ENCODE measurements around the gene GSC2. TPM values are rescaled to one million over a fixed set of nuclear protein-coding genes. Genes with fewer than 3 reads are reported as not detected.
A peak's percentile ranks its signal among the peaks of the same experiment; 100 is the strongest.

The GSC2 gene
- total RNA-seq, 1 donor from 2014 or later: not detected

GRCh38 chr22:19121631-19122142 lies 28.4 kb downstream of the GSC2 start:
- Histone ChIP-seq H3K4me3 (ENCODE audit: low read depth, low read length) (peak overlapping the region; percentile 75), H3K27me3 (ENCODE audit: control insufficient read depth, insufficient read depth, low read length) (no peaks in the 10 kb centered on the region), H3K36me3 (ENCODE audit: control insufficient read depth, insufficient read depth, low read length) (peaks cover 5% of the 10 kb centered on the region)
- DNase-seq (ENCODE audit: low read depth) (no peak), FAIRE-seq (no peak)
- TF ChIP-seq, protein P1, sequence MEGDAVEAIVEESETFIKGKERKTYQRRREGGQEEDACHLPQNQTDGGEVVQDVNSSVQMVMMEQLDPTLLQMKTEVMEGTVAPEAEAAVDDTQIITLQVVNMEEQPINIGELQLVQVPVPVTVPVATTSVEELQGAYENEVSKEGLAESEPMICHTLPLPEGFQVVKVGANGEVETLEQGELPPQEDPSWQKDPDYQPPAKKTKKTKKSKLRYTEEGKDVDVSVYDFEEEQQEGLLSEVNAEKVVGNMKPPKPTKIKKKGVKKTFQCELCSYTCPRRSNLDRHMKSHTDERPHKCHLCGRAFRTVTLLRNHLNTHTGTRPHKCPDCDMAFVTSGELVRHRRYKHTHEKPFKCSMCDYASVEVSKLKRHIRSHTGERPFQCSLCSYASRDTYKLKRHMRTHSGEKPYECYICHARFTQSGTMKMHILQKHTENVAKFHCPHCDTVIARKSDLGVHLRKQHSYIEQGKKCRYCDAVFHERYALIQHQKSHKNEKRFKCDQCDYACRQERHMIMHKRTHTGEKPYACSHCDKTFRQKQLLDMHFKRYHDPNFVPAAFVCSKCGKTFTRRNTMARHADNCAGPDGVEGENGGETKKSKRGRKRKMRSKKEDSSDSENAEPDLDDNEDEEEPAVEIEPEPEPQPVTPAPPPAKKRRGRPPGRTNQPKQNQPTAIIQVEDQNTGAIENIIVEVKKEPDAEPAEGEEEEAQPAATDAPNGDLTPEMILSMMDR (IDR thresholded peaks at IDR 0.05; ENCODE audit: insufficient read depth, low read length, severe bottlenecking): no peak

DNA sequence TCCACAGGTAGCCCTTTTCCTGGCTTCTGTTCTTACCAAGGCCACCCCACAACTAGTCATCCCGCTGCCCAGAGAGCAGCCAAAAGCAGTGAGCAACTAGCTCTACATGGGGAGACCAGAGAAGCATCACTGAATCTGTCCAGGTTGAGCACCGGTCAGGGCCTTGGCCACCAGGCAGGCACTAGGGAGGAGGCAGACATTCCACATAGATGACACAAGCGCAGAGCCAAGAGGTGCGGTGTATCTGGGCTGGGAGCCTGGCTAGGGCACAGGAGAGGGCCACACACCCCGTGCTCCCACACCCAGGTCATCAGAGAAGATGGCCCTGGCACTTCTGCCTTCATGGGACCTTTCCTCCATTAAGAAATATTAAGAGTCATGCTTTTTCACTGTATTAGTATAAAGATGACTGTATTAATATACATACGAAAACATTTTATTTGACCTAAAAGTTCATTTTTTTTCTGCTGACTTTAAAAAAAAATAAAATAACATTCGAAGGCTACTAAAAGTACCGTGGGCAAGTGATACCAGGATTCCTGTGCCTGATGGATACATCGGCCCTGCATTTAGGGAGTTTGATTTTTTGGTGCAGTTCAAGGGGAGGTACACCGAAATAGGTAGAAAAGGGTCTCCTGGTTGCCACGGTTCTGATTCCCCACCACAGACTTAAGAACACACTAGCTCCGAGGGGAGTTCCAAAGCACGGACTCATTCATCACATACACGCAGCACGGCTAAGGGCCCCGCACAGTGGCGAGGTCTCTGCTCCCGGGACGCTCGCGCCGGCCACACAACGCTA lies 29.1 kb downstream of the GSC2 start:
- peak; percentile 68 for DNase-seq (ENCODE audit: low read depth)
- Histone ChIP-seq H3K27me3 (ENCODE audit: control insufficient read depth, insufficient read depth, low read length) (no peaks in the 10 kb centered on the region), H3K4me3 (ENCODE audit: low read depth, low read length) (peak overlapping the region; percentile 75), H3K36me3 (ENCODE audit: control insufficient read depth, insufficient read depth, low read length) (peaks cover 5% of the 10 kb centered on the region)
- TF ChIP-seq, protein P1 (IDR thresholded peaks at IDR 0.05; ENCODE audit: insufficient read depth, low read length, severe bottlenecking): no peak
- peak; percentile 88 for FAIRE-seq

GRCh38 chr22:19119949-19120348 lies 30.1 kb downstream of the GSC2 start:
- H3K27me3 ChIP-seq (ENCODE audit: control insufficient read depth, insufficient read depth, low read length): no peaks in the 10 kb centered on the region
- FAIRE-seq (no peak), DNase-seq (ENCODE audit: low read depth) (no peak)
- H3K4me3 ChIP-seq (ENCODE audit: low read depth, low read length): no peak overlapping the region
- TF ChIP-seq, protein P1 (IDR thresholded peaks at IDR 0.05; ENCODE audit: insufficient read depth, low read length, severe bottlenecking): no peak
- peaks cover 5% of the 10 kb centered on the region for H3K36me3 ChIP-seq (ENCODE audit: control insufficient read depth, insufficient read depth, low read length)

GRCh38 chr22:19118329-19118880 lies 31.7 kb downstream of the GSC2 start:
- peaks cover 6% of the 10 kb centered on the region for H3K36me3 ChIP-seq (ENCODE audit: control insufficient read depth, insufficient read depth, low read length)
- no peak for FAIRE-seq
- TF ChIP-seq, protein P1 (IDR thresholded peaks at IDR 0.05; ENCODE audit: insufficient read depth, low read length, severe bottlenecking): no peak

DNA sequence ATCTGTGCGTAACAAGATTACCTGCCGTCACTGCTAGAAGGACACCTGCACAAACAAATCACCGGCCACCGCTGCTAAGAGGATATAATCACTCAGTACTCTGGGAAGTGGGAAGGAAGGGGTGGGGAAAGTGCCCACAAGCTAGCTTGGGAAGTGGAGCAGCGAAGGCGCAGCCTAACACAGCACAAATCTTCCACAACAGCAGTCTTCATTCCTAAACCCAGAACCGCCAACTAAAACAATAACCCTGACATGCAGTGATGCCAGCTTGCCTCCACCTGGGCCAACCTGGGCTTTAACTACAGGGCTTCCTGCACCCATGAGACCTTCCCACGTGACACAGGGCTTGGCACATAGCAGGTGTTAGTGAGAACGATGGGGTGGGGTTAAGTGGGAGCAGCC lies 33.0 kb downstream of the GSC2 start:
- peaks cover 6% of the 10 kb centered on the region for H3K36me3 ChIP-seq (ENCODE audit: control insufficient read depth, insufficient read depth, low read length)
- TF ChIP-seq, protein P1 (IDR thresholded peaks at IDR 0.05; ENCODE audit: insufficient read depth, low read length, severe bottlenecking): no peak
- FAIRE-seq: no peak
- H3K4me3 ChIP-seq (ENCODE audit: low read depth, low read length): no peak overlapping the region
- DNase-seq (ENCODE audit: low read depth): no peak
- H3K27me3 ChIP-seq (ENCODE audit: control insufficient read depth, insufficient read depth, low read length): no peaks in the 10 kb centered on the region

More at GRCh38 chr22:19118329-19118880, 31.7 kb downstream of the GSC2 start:
- no peaks in the 10 kb centered on the region for H3K27me3 ChIP-seq (ENCODE audit: control insufficient read depth, insufficient read depth, low read length)
- DNase-seq (ENCODE audit: low read depth): no peak
- no peak overlapping the region for H3K4me3 ChIP-seq (ENCODE audit: low read depth, low read length)
